Liver (tissue), 9 donors: ENCODE data around the gene FUT9. TPM values are rescaled to one million over a fixed set of nuclear protein-coding genes. Genes with fewer than 3 reads are reported as not detected.

Experiments
- DNase-seq: peaks from one replicate; pipeline ENCODE4 v3.0.0-alpha.2; 2017; ENCODE audit warnings: low spot score
- H3K27ac ChIP-seq, 2 donors: one replicate each; pipeline ENCODE4 v1.7.0; 2013; ENCODE audit warnings: inconsistent platforms in 2 of 2, low read length in 2 of 2, control low read depth in 1 of 2, low read depth in 1 of 2, mild to moderate bottlenecking in 1 of 2
- H3K27me3 ChIP-seq, 4 donors: one replicate each; pipeline versions ENCODE4 v1.6.1 to v1.7.0; 2013; ENCODE audit warnings: low read length in 3 of 4, inconsistent platforms in 1 of 4, mild to moderate bottlenecking in 1 of 4, moderate library complexity in 1 of 4; ENCODE audit not compliant: control insufficient read depth in 4 of 4, insufficient read depth in 4 of 4
- H3K36me3 ChIP-seq, 4 donors: one replicate each; pipeline versions ENCODE4 v1.6.1 to v1.7.0; 2013; ENCODE audit warnings: low read length in 3 of 4, mild to moderate bottlenecking in 3 of 4, low read depth in 1 of 4, moderate library complexity in 1 of 4; ENCODE audit not compliant: control insufficient read depth in 4 of 4, insufficient read depth in 3 of 4
- H3K4me1 ChIP-seq, 4 donors: one replicate each; pipeline versions ENCODE4 v1.6.1 to v1.7.0; 2013; ENCODE audit warnings: low read length in 3 of 4, mild to moderate bottlenecking in 3 of 4, moderate library complexity in 1 of 4; ENCODE audit not compliant: control insufficient read depth in 4 of 4, insufficient read depth in 4 of 4
- H3K4me3 ChIP-seq, 3 donors: one replicate each; pipeline versions ENCODE4 v1.6.1 to v1.7.0; 2013; ENCODE audit warnings: low read length in 3 of 3, control low read depth in 1 of 3, low read depth in 1 of 3, mild to moderate bottlenecking in 1 of 3
- H3K9ac ChIP-seq, 2 donors: one replicate each; pipeline ENCODE4 v1.7.0; 2013; ENCODE audit warnings: low read length in 2 of 2, mild to moderate bottlenecking in 2 of 2, moderate library complexity in 2 of 2, control low read depth in 1 of 2, low read depth in 1 of 2
- H3K9me3 ChIP-seq, 4 donors: one replicate each; pipeline versions ENCODE4 v1.6.1 to v1.7.0; 2013; ENCODE audit warnings: low read length in 3 of 4; ENCODE audit not compliant: control insufficient read depth in 4 of 4
- EGR1 ChIP-seq, 2 donors: IDR thresholded peaks; 2 replicates each; pipeline ENCODE4 v1.6.1; 2016 to 2018; ENCODE audit warnings: antibody characterized with exemption in 2 of 2, low read depth in 2 of 2
- GABPA ChIP-seq, 2 donors: IDR thresholded peaks in 1 of 2; conservative IDR thresholded peaks in 1 of 2; 2 replicates each; pipeline ENCODE4 v1.6.1; 2016; ENCODE audit warnings: antibody characterized with exemption in 2 of 2, mild to moderate bottlenecking in 1 of 2, moderate library complexity in 1 of 2
- JUND ChIP-seq, 2 donors: IDR thresholded peaks; 2 replicates each; pipeline ENCODE4 v1.6.1; 2016; ENCODE audit warnings: antibody characterized with exemption in 2 of 2
- NR2F2 ChIP-seq: IDR thresholded peaks from 2 replicates; pipeline ENCODE4 v1.6.1; 2016; ENCODE audit warnings: antibody characterized with exemption
- RXRA ChIP-seq, 2 donors: IDR thresholded peaks; 2 replicates each; pipeline ENCODE4 v1.6.1; 2017 to 2018; ENCODE audit warnings: antibody characterized with exemption in 2 of 2, mild to moderate bottlenecking in 1 of 2
- WGBS: extraction: QIAGEN DNeasy Blood & Tissue Kit; methylation state at CpG from one replicate; pipeline ENCODE4 v1.1.7; 2013; 5-methylcytosine and 5-hydroxymethylcytosine counted together
- polyA plus RNA-seq, 2 donors: library from polyadenylated mRNA; stranded (reverse) in 1 of 2; unstranded in 1 of 2; fragments of 200-250 nt in 1 of 2; fragments of >200 nt in 1 of 2; fragmentation: Nextera tagmentation in 1 of 2; extraction: Ambion mirVana in 1 of 2; gene quantifications; one replicate each; pipeline versions ENCODE4 v1.2.1 to v1.2.3, GENCODE V29; 2013 to 2015
- total RNA-seq, 2 donors: library from RNA; depleted of rRNA; stranded (reverse); fragments of >200 nt; gene quantifications; one replicate each; pipeline ENCODE4 v1.2.3, GENCODE V29; 2014
- TF ChIP-seq, protein P1 (sequence below): IDR thresholded peaks from 2 replicates; pipeline ENCODE4 v1.6.1; 2016; ENCODE audit warnings: antibody characterized with exemption, mild to moderate bottlenecking
- TF ChIP-seq, protein P2 (sequence below): IDR thresholded peaks from 2 replicates; pipeline ENCODE4 v1.6.1; 2016; ENCODE audit warnings: antibody characterized with exemption
- TF ChIP-seq, protein P3 (sequence below): fragments of 150-350 bp; IDR thresholded peaks from 2 replicates; pipeline ENCODE4 v1.5.1; 2017; ENCODE audit warnings: improper control_type of control experiment, low read depth, low read length; ENCODE audit not compliant: missing input control
- donor health status: healthy.
- donor health status: healthy.
- donor health status: healthy.
- donor health status: healthy.
- donor health status: healthy.

The FUT9 gene
- total and polyA plus RNA-seq, 4 donors, result not detected

DNA sequence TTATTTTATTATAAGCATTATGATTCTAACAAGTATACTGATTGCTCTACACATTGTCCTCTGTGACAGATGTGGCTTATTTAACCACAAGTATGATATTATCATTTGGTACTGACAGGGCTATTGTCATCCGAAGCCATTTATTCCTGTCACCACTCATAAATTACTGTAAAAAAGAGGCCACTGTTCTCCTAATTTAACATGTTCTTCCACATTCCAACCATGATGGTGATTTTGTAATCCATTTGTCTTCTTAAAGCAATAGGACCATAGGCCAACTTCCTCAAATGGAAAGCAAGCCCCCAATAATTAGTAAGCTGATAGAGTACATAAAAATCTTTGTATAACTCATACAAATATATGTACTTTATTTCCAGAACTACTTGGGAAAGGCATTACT lies 50.6 kb downstream of the FUT9 start:
- Histone ChIP-seq H3K27me3 (no peaks in the 10 kb centered on the region), H3K4me3 (no peak overlapping the region), H3K9me3 (peaks cover 0 to 7% (median 0%) of the 10 kb centered on the region in 4 donors), H3K9ac (no peak overlapping the region), H3K27ac (no peak overlapping the region), H3K4me1 (no peaks in the 10 kb centered on the region), H3K36me3 (no peaks in the 10 kb centered on the region)
- TF ChIP-seq, protein P1, sequence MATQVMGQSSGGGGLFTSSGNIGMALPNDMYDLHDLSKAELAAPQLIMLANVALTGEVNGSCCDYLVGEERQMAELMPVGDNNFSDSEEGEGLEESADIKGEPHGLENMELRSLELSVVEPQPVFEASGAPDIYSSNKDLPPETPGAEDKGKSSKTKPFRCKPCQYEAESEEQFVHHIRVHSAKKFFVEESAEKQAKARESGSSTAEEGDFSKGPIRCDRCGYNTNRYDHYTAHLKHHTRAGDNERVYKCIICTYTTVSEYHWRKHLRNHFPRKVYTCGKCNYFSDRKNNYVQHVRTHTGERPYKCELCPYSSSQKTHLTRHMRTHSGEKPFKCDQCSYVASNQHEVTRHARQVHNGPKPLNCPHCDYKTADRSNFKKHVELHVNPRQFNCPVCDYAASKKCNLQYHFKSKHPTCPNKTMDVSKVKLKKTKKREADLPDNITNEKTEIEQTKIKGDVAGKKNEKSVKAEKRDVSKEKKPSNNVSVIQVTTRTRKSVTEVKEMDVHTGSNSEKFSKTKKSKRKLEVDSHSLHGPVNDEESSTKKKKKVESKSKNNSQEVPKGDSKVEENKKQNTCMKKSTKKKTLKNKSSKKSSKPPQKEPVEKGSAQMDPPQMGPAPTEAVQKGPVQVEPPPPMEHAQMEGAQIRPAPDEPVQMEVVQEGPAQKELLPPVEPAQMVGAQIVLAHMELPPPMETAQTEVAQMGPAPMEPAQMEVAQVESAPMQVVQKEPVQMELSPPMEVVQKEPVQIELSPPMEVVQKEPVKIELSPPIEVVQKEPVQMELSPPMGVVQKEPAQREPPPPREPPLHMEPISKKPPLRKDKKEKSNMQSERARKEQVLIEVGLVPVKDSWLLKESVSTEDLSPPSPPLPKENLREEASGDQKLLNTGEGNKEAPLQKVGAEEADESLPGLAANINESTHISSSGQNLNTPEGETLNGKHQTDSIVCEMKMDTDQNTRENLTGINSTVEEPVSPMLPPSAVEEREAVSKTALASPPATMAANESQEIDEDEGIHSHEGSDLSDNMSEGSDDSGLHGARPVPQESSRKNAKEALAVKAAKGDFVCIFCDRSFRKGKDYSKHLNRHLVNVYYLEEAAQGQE, result no peak
- DNase-seq, result no peak
- 85% methylated on average over 1 of the region's 1 CpG for WGBS

DNA sequence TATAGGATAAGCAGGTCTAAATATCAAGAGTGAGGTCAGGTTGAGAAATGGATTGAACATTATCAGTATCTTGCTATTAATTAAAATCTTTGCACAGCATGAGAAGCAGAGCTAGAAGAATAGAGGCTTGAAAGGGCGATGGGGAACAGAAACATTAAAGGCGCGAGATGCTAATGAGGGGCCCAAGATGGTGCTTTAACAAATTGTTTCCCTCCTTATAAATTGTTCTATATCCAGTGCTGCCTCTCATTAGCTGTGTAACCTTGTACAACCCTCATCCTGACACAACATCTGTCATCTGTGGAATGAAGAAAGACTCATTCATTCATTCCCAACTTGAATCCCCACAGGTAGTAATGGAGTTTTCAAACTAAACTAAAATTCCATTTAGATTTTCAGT lies 57.8 kb downstream of the FUT9 start:
- 93% methylated on average over 3 of the region's 3 CpGs for WGBS
- no peak overlapping the region for H3K9ac ChIP-seq
- H3K9me3 ChIP-seq, result no peaks in the 10 kb centered on the region
- no peak overlapping the region for H3K4me3 ChIP-seq
- no peaks in the 10 kb centered on the region for H3K27me3 ChIP-seq
- no peak for DNase-seq
- no peak for TF ChIP-seq NR2F2
- TF ChIP-seq, protein P2, sequence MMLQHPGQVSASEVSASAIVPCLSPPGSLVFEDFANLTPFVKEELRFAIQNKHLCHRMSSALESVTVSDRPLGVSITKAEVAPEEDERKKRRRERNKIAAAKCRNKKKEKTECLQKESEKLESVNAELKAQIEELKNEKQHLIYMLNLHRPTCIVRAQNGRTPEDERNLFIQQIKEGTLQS, result no peak
- TF ChIP-seq JUND (IDR thresholded peaks at IDR 0.05), result no peak
- TF ChIP-seq, protein P3, sequence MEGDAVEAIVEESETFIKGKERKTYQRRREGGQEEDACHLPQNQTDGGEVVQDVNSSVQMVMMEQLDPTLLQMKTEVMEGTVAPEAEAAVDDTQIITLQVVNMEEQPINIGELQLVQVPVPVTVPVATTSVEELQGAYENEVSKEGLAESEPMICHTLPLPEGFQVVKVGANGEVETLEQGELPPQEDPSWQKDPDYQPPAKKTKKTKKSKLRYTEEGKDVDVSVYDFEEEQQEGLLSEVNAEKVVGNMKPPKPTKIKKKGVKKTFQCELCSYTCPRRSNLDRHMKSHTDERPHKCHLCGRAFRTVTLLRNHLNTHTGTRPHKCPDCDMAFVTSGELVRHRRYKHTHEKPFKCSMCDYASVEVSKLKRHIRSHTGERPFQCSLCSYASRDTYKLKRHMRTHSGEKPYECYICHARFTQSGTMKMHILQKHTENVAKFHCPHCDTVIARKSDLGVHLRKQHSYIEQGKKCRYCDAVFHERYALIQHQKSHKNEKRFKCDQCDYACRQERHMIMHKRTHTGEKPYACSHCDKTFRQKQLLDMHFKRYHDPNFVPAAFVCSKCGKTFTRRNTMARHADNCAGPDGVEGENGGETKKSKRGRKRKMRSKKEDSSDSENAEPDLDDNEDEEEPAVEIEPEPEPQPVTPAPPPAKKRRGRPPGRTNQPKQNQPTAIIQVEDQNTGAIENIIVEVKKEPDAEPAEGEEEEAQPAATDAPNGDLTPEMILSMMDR, result no peak
- TF ChIP-seq RXRA (IDR thresholded peaks at IDR 0.05), result no peak
- no peak for TF ChIP-seq GABPA (IDR thresholded peaks at IDR 0.05 in 1 of 2, conservative IDR thresholded peaks at IDR 0.05 in 1 of 2)
- no peaks in the 10 kb centered on the region for H3K36me3 ChIP-seq
- H3K27ac ChIP-seq, result no peak overlapping the region
- H3K4me1 ChIP-seq, result no peaks in the 10 kb centered on the region

DNA sequence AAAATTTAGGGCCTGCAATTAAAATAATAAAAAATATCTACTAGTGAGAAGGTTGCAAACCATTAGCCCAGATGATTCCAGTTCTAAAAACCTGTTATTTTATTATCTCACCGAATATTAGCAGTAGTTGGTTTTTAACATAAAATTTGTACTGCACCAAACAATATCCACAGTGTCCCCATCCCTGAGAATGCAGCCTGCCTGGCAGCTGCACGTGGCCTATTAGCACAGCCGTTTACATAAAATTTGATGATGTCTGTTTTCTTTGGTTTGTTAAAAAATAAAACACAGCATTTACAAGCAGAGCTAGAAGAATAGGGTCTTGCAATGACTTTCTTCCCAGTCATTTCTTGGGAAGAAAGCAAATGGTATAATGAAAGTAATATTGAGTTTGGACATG lies 58.2 kb downstream of the FUT9 start:
- no peaks in the 10 kb centered on the region for H3K9me3 ChIP-seq
- no peaks in the 10 kb centered on the region for H3K4me1 ChIP-seq
- 70% methylated on average over 3 of the region's 3 CpGs for WGBS
- no peak overlapping the region for H3K27ac ChIP-seq
- H3K9ac ChIP-seq, result no peak overlapping the region
- TF ChIP-seq EGR1 (IDR thresholded peaks at IDR 0.05; ENCODE audit: low read depth in 2 of 2), result no peak
- H3K36me3 ChIP-seq, result no peaks in the 10 kb centered on the region
- H3K27me3 ChIP-seq, result no peaks in the 10 kb centered on the region
- no peak overlapping the region for H3K4me3 ChIP-seq
- no peak for DNase-seq
